DND-41 (cell line): Measurements from ENCODE around the gene MCF2L2.
A peak's percentile ranks its signal among the peaks of the same experiment; 100 is the strongest.

Source experiments
- CTCF ChIP-seq: IDR thresholded peaks from 2 replicates; pipeline ENCODE4 v1.5.1; 2012; ENCODE audit warnings: borderline replicate concordance, low read length, moderate library complexity, mild to moderate bottlenecking; ENCODE audit not compliant: poor library complexity, severe bottlenecking; ENCODE audit errors: extremely low read depth
- EZH2 ChIP-seq: IDR thresholded peaks from 3 replicates; pipeline ENCODE4 v1.6.1; 2012; ENCODE audit warnings: borderline replicate concordance, low read depth, mild to moderate bottlenecking, moderate library complexity, low read length, inconsistent platforms; ENCODE audit not compliant: severe bottlenecking

DNA sequence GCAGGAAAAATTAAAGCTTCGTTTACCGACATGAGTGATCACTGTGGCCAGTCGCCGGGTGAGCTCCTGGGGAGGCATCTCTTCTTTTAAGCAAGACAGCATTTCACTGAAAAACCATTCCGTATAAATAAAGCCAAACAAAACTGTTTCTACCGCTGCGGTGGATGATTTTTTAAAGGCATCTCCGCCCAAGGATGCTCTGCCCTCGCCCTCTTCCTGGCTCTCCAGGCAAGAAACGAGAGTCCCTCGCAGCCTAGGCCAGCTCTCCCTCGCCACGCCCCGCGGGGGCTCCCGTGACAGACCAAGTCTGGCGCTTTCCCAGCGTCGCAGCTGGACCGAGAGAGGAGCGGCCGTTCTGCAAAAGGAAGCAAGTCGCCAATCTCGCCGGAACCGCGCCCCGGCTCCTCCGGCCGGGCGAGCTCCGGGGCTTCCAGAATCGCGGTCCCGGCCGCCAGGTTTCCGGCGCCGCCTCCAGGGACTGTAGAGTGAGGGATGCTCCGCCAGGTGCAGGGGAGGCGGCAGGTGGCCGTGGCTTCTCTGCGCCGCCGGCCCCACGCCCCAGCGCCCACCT lies 458 bp downstream of the MCF2L2 start:
- TF ChIP-seq CTCF (no peak), EZH2 (peak; percentile 55)
